Nucleus accumbens (tissue), 56 donors: ENCODE data around the gene PCDHB9.
"Not testable (repeated sequence)": the region's sequence is repeated elsewhere in the genome, so short reads cannot be mapped to it uniquely, and the experiment has no call there.

Experiments used
- DNase-seq, 56 donors: peaks; one replicate each; lab custom pipeline; 2025; lab: John Stamatoyannopoulos, UW

The PCDHB9 gene

GRCh38 chr5:141186897-141187512 lies at the start of gene PCDHB9:
PCDHB9 (plus strand) TSS chr5:141187161; CDS start chr5:141187319, 158 bp downstream.
- peak in 3 of 56 donors; percentile 1 to 17 (median 15) for DNase-seq

GRCh38 chr5:141137346-141137745 lies 49.6 kb upstream of the PCDHB9 start:
- DNase-seq = not testable (repeated sequence)

DNA sequence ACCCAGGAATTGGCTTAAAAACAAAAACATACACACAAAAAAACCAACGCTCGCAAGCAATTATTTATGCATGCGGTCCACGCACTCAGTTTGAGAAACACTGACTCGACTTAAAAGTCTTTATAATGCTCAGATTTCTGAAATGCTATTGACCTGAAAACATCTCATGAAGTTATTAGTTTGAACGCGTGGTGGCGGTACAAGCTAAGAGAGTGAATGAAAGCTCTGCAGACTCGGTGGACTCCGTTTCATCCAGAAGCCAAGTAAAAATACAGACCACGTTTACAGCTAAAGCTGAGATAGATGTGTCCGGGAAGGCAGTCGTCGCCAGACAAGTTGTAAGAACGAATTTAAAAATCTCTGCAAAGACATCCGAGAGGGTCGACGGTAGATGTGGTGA lies 37.1 kb upstream of the PCDHB9 start, which contains the start of gene PCDHB6:
PCDHB6 (plus strand) TSS at position 246 of the 400 bp plus-strand sequence. CDS start 201 bp downstream, outside the sequence.
- peak in 2 of 56 donors; percentile 3 to 8 for DNase-seq

- no peak for DNase-seq
Observed at GRCh38 chr5:141150224-141150992, 36.6 kb upstream of the PCDHB9 start.

- no peak for DNase-seq
Observed at GRCh38 chr5:141150993-141151325, 36.0 kb upstream of the PCDHB9 start.

DNA sequence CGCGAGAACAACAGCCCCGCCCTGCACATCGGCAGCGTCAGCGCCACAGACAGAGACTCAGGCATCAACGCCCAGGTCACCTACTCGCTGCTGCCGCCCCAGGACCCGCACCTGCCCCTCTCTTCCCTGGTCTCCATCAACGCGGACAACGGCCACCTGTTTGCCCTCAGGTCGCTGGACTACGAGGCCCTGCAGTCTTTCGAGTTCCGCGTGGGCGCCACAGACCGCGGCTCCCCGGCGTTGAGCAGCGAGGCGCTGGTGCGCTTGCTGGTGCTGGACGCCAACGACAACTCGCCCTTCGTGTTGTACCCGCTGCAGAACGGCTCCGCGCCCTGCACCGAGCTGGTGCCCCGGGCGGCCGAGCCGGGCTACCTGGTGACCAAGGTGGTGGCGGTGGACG lies 35.3 kb upstream of the PCDHB9 start:
- not testable (repeated sequence) for DNase-seq

DNA sequence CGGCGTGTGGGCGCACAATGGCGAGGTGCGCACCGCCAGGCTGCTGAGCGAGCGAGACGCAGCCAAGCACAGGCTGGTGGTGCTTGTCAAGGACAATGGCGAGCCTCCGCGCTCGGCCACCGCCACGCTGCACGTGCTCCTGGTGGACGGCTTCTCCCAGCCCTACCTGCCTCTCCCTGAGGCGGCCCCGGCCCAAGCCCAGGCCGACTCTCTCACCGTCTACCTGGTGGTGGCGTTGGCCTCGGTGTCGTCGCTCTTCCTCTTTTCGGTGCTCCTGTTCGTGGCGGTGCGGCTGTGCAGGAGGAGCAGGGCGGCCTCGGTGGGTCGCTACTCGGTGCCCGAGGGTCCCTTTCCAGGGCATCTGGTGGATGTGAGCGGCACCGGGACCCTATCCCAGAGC lies 34.9 kb upstream of the PCDHB9 start:
- not testable (repeated sequence) for DNase-seq

GRCh38 chr5:141155540-141156374 lies 31.2 kb upstream of the PCDHB9 start:
- no peak for DNase-seq

GRCh38 chr5:141157356-141157755 lies 29.6 kb upstream of the PCDHB9 start:
- not testable (repeated sequence) for DNase-seq

GRCh38 chr5:141157901-141158300 lies 29.1 kb upstream of the PCDHB9 start:
- not testable (repeated sequence) for DNase-seq

DNA sequence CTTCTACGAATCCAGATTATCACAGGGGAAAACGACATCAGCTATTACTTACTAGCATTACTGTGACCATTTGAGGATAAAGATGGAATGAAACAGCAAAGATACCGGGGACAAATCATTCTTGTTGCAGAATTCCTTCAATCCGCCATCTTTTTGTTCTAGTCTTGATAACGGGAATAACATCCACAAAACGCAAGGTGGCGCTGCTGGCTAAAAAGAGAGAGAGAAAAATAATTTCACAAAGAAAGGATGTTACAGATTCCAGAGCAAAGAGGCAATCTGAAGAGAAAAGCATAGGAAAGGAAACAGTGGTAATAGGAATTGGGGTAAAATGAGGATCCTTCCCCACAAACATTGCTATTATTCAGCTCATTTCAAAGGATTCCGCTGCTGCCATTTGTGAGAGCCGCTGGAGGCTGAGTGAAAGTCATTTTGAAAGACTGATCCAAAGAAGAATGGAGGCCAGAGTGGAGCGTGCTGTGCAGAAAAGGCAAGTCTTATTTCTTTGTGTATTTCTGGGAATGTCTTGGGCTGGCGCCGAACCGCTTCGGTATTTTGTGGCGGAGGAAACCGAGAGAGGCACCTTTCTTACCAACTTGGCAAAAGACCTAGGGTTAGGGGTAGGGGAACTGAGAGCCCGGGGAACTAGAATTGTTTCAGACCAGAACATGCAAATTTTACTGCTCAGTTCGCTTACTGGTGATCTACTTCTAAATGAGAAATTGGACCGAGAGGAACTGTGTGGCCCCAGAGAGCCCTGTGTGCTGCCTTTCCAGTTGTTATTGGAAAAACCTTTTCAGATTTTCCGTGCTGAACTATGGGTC lies 14.4 kb upstream of the PCDHB9 start, which contains the start of gene PCDHB7:
PCDHB7 (plus strand) TSS at position 264 of the 824 bp plus-strand sequence; CDS start at position 456, 192 bp downstream.
- DNase-seq = peak in 9 of 56 donors; percentile 4 to 33 (median 17)

- DNase-seq = not testable (repeated sequence)
Observed at GRCh38 chr5:141174291-141175104, 12.5 kb upstream of the PCDHB9 start.

GRCh38 chr5:141175933-141176332 lies 11.0 kb upstream of the PCDHB9 start:
- DNase-seq = no peak

GRCh38 chr5:141177577-141178191 lies 9.3 kb upstream of the PCDHB9 start, which contains the start of gene PCDHB8:
PCDHB8 (plus strand) TSS chr5:141177790; CDS start chr5:141178035, 245 bp downstream.
- not testable (repeated sequence) for DNase-seq

- not testable (repeated sequence) for DNase-seq
Observed at GRCh38 chr5:141179371-141179770, 7.6 kb upstream of the PCDHB9 start.

GRCh38 chr5:141179876-141180275 lies 7.1 kb upstream of the PCDHB9 start:
- DNase-seq = not testable (repeated sequence)

- DNase-seq = no peak
Observed at GRCh38 chr5:141180313-141180712, 6.6 kb upstream of the PCDHB9 start.

DNA sequence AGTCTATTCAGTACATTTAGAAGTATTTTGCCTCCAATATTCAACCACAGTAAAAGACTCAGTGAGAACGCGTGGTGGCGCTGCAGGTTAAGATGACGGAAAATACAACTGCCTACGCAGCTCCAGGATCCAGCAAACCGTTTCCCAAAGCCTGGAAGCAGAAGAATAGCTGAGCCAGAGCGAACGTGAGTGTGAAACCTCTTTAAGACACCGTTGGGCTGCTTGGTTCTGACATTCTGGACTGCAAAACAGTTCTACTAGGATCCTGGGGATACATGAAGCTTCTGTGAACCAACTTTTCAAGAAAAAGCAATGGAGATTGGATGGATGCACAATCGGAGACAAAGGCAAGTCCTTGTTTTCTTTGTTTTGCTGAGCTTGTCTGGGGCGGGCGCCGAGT lies 4.7 kb upstream of the PCDHB9 start, which contains the start of gene PCDHB16:
PCDHB16 (plus strand) TSS at position 140 of the 400 bp plus-strand sequence; CDS start at position 313, 173 bp downstream.
- DNase-seq = peak in 20 of 56 donors; percentile 6 to 64 (median 32)
